AG04450 (cell line): ENCODE results near the gene C1QB. TPM values are rescaled to one million over a fixed set of nuclear protein-coding genes. Genes with fewer than 3 reads are reported as not detected.

Experiments used
- CTCF ChIA-PET: fragments of 300-600, 350-600 bp; formaldehyde crosslinking; extraction: SDS; loops from one replicate; lab custom pipeline; 2022; ENCODE audit warnings: antibody characterized with exemption, inconsistent platforms; lab: Charles Lee
- POLR2A ChIA-PET: fragments of 350-600 bp; formaldehyde crosslinking; extraction: SDS; loops from one replicate; lab custom pipeline; 2021; ENCODE audit warnings: antibody characterized with exemption, inconsistent platforms; lab: Yijun Ruan, JAX
- DNase-seq: peaks from one replicate; pipeline ENCODE4 v3.0.0-alpha.2; 2011; ENCODE audit warnings: low read depth, low spot score
- H3K27ac ChIP-seq: one replicate; pipeline ENCODE4 v1.5.1; 2012; ENCODE audit warnings: low read depth, low read length, control low read depth
- H3K27me3 ChIP-seq: one replicate; pipeline ENCODE4 v1.6.0; 2012; ENCODE audit warnings: low read length; ENCODE audit not compliant: control insufficient read depth, insufficient read depth
- H3K4me3 ChIP-seq: 2 replicates; pipeline ENCODE4 v1.5.1; 2011; ENCODE audit warnings: mild to moderate bottlenecking, low read depth, low read length, control low read depth
- H3K9me3 ChIP-seq: 2 replicates; pipeline ENCODE4 v1.5.1; 2012; ENCODE audit warnings: low read length; ENCODE audit not compliant: control insufficient read depth, insufficient read depth
- CTCF ChIP-seq: IDR thresholded peaks from 2 replicates; pipeline ENCODE4 v1.5.1; 2011; ENCODE audit warnings: low read depth, low read length, control low read depth, inconsistent platforms
- polyA plus RNA-seq: library from polyadenylated mRNA; depleted of rRNA; stranded (reverse); fragments of >200 nt; gene quantifications from 2 replicates; pipeline ENCODE4 v1.2.3, GENCODE V29; 2011

C1QB gene
- polyA plus RNA-seq, 1 experiment, result not detected

DNA sequence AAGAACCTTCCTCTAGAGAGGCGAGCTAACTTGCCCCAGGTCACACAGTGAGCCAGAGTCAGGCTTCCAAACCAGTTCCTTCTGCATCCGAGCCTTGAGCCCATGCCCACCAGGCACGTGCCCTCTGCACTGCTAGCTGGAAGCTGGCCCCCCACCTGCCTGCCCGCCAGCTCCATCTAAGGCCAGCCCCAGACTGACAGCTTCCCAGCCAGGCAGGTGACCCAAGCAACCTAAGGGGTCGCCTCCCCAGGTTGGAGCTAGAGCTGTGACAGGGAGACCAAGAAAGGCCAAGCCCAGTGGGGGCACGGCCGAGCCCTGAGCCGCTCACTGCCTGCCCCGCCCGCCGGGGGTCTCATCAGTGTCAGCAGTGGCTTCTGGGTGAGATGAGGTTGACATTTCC, 36.5 kb upstream of the C1QB start:
- ChIA-PET CTCF (no interaction called here), POLR2A (no interaction called here)
- no peak for TF ChIP-seq CTCF
- Histone ChIP-seq H3K4me3 (no peak overlapping the region), H3K9me3 (no peaks in the 10 kb centered on the region), H3K27me3 (peaks cover 35% of the 10 kb centered on the region), H3K27ac (no peak overlapping the region)
- DNase-seq, result no peak

GRCh38 chr1:22618056-22618455, 35.0 kb upstream of the C1QB start:
- no peak overlapping the region for H3K27ac ChIP-seq
- POLR2A ChIA-PET, result no interaction called here
- CTCF ChIA-PET, result no interaction called here

DNA sequence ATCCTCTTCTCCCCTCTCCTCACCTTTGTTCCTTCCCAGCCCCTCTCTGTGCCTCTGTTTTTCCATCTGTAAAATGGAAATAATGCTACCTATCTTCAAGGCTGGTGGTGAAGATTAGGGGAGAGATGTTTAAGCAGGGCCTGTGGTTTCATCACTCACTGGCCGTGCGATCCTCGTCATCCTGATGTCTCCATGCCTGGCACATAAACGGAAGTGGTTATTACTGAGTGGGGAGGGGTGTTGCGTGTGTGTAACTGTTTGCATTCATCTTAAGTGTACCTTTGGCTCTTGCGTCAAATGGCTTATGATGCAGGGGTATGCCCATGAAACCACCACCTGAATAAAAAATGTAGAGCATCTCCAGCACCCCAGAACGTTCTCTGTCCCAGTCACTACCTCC, 33.8 kb upstream of the C1QB start:
- ChIA-PET CTCF (no interaction called here), POLR2A (no interaction called here)
- TF ChIP-seq CTCF, result no peak

More at GRCh38 chr1:22618056-22618455, 35.0 kb upstream of the C1QB start:
- Histone ChIP-seq H3K4me3 (no peak overlapping the region), H3K9me3 (no peaks in the 10 kb centered on the region), H3K27me3 (peaks cover 37% of the 10 kb centered on the region)
- no peak for DNase-seq
- TF ChIP-seq CTCF, result no peak

GRCh38 chr1:22619798-22620197, 33.2 kb upstream of the C1QB start:
- CTCF ChIA-PET, result no interaction called here
- Histone ChIP-seq H3K27me3 (peaks cover 37% of the 10 kb centered on the region), H3K4me3 (no peak overlapping the region), H3K9me3 (no peaks in the 10 kb centered on the region), H3K27ac (no peak overlapping the region)
- POLR2A ChIA-PET, result no interaction called here
- no peak for TF ChIP-seq CTCF
- no peak for DNase-seq

More for the DNA sequence above, 33.8 kb upstream of the C1QB start:
- Histone ChIP-seq H3K9me3 (no peaks in the 10 kb centered on the region), H3K27me3 (peaks cover 37% of the 10 kb centered on the region), H3K27ac (no peak overlapping the region), H3K4me3 (no peak overlapping the region)
- no peak for DNase-seq

- Histone ChIP-seq H3K9me3 (no peaks in the 10 kb centered on the region), H3K4me3 (no peak overlapping the region), H3K27me3 (peaks cover 42% of the 10 kb centered on the region), H3K27ac (no peak overlapping the region)
- CTCF ChIA-PET, result no interaction called here
- TF ChIP-seq CTCF, result no peak
- POLR2A ChIA-PET, result no interaction called here
- DNase-seq, result no peak
Measured at GRCh38 chr1:22621761-22622160, 31.3 kb upstream of the C1QB start.
